ENCODE measurements around the gene TTC3.

DNA sequence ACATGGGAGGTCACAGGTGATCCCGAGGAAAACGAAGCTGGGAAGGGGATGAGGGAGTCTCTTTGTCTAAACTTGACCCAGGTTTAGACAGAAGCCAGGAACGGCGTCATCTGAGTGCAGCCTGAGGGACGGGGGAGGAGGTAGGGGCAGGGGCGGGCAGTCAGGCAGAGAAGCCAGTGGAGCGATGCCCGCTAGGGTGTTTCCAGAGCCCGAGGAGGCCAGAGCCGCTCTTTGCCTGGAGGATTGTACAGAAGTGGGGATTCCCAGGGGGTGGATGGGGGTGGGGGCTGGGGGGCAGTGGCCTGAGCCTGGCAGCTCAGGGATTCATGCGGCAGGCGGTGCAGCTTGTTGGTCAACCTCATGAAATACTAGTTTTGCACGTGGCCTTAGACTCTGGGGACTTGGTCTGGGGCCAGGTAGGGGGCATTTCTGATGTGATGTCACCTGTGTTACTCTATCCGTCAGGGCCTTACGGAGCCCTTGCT, 135.7 kb downstream of the TTC3 start:
- TF ChIP-seq, protein P1, sequence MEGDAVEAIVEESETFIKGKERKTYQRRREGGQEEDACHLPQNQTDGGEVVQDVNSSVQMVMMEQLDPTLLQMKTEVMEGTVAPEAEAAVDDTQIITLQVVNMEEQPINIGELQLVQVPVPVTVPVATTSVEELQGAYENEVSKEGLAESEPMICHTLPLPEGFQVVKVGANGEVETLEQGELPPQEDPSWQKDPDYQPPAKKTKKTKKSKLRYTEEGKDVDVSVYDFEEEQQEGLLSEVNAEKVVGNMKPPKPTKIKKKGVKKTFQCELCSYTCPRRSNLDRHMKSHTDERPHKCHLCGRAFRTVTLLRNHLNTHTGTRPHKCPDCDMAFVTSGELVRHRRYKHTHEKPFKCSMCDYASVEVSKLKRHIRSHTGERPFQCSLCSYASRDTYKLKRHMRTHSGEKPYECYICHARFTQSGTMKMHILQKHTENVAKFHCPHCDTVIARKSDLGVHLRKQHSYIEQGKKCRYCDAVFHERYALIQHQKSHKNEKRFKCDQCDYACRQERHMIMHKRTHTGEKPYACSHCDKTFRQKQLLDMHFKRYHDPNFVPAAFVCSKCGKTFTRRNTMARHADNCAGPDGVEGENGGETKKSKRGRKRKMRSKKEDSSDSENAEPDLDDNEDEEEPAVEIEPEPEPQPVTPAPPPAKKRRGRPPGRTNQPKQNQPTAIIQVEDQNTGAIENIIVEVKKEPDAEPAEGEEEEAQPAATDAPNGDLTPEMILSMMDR (IDR thresholded peaks at IDR 0.05 in 2 of 3, conservative IDR thresholded peaks at IDR 0.05 in 1 of 3; ENCODE audit: borderline replicate concordance in 1 of 3, insufficient read depth in 1 of 3, low read depth in 2 of 3, low read length in 2 of 3), result no peak
- TF ChIP-seq EZH2 (IDR thresholded peaks at IDR 0.05), result no peak
- no peak for TF ChIP-seq RAD21 (IDR thresholded peaks at IDR 0.05; ENCODE audit: low read depth)
- TF ChIP-seq POLR2A (IDR thresholded peaks at IDR 0.05; ENCODE audit: borderline replicate concordance, extremely low read depth, insufficient read depth, insufficient read length), result no peak
- no peak for TF ChIP-seq ZFX (IDR thresholded peaks at IDR 0.05)
- no peak for TF ChIP-seq CEBPB (IDR thresholded peaks at IDR 0.05; ENCODE audit: low read depth)
- TF ChIP-seq MAX (IDR thresholded peaks at IDR 0.05), result no peak
- TF ChIP-seq YY1 (IDR thresholded peaks at IDR 0.05; ENCODE audit: extremely low read depth, insufficient replicate concordance, low read depth, low read length), result no peak
- TF ChIP-seq, protein P2, sequence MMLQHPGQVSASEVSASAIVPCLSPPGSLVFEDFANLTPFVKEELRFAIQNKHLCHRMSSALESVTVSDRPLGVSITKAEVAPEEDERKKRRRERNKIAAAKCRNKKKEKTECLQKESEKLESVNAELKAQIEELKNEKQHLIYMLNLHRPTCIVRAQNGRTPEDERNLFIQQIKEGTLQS (IDR thresholded peaks at IDR 0.05), result no peak
- TF ChIP-seq EZH2phosphoT487 (IDR thresholded peaks at IDR 0.05; ENCODE audit: borderline replicate concordance), result no peak
- TF ChIP-seq REST (IDR thresholded peaks at IDR 0.05; ENCODE audit: low read depth), result no peak
- TF ChIP-seq ELF1 (IDR thresholded peaks at IDR 0.05; ENCODE audit: borderline replicate concordance, low read depth), result no peak
- TF ChIP-seq POLR2AphosphoS5 (IDR thresholded peaks at IDR 0.05; ENCODE audit: low read depth, low read length), result no peak

Data from HCT116 (cell line).